MM.1S (cell line): ENCODE measurements around the gene CLASP1.

Experiments
- DNase-seq: peaks from one replicate; pipeline ENCODE4 v3.0.0-alpha.2; 2015
- H2AFZ ChIP-seq: fragments of 300-600 bp; sonication (generic); 2 replicates; pipeline ENCODE4 v1.6.0; 2016; ENCODE audit warnings: antibody characterized with exemption, low read length
- H3F3A ChIP-seq: fragments of 300-600 bp; sonication (generic); 2 replicates; pipeline ENCODE4 v1.6.1; 2016; ENCODE audit warnings: mild to moderate bottlenecking, antibody characterized with exemption, low read length, moderate library complexity, mixed read lengths; ENCODE audit not compliant: insufficient read depth
- H3K27ac ChIP-seq: fragments of 300-600 bp; sonication (generic); 2 replicates; pipeline ENCODE4 v1.5.1; 2016; ENCODE audit warnings: mild to moderate bottlenecking, low read length
- H3K27me3 ChIP-seq: fragments of 300-600 bp; sonication (generic); replicated peaks from 2 replicates; pipeline ENCODE4 v1.6.0; 2016; ENCODE audit warnings: low read length; ENCODE audit not compliant: insufficient read depth
- H3K36me3 ChIP-seq: fragments of 300-600 bp; sonication (generic); replicated peaks from 2 replicates; pipeline ENCODE4 v1.6.1; 2016; ENCODE audit warnings: mild to moderate bottlenecking, low read length, mixed read lengths; ENCODE audit not compliant: insufficient read depth
- H3K4me1 ChIP-seq: fragments of 300-600 bp; sonication (generic); 2 replicates; pipeline ENCODE4 v1.6.1; 2016; ENCODE audit warnings: low read length, mixed read lengths
- H3K4me2 ChIP-seq: fragments of 300-600 bp; sonication (generic); 2 replicates; pipeline ENCODE4 v1.6.0; 2016; ENCODE audit warnings: low read depth, low read length
- H3K4me3 ChIP-seq: fragments of 300-600 bp; sonication (generic); 2 replicates; pipeline ENCODE4 v1.5.1; 2016; ENCODE audit warnings: low read length, mixed read lengths
- H3K79me2 ChIP-seq: fragments of 300-600 bp; sonication (generic); 2 replicates; pipeline ENCODE4 v1.6.1; 2016; ENCODE audit warnings: mixed run types, low read length, mixed read lengths
- H3K9ac ChIP-seq: fragments of 300-600 bp; sonication (generic); 2 replicates; pipeline ENCODE4 v1.6.1; 2016; ENCODE audit warnings: low read length, mixed read lengths
- H3K9me2 ChIP-seq: fragments of 300-600 bp; sonication (generic); replicated peaks from 2 replicates; pipeline ENCODE4 v1.6.1; 2016; ENCODE audit warnings: mild to moderate bottlenecking, low read length, mixed read lengths; ENCODE audit not compliant: insufficient read depth
- H3K9me3 ChIP-seq: fragments of 300-600 bp; sonication (generic); replicated peaks from 2 replicates; pipeline ENCODE4 v1.6.1; 2016; ENCODE audit warnings: mild to moderate bottlenecking, low read length, mixed read lengths; ENCODE audit not compliant: insufficient read depth
- H4K20me1 ChIP-seq: fragments of 300-600 bp; sonication (generic); 2 replicates; pipeline ENCODE4 v1.6.1; 2016; ENCODE audit warnings: mild to moderate bottlenecking, low read length, moderate library complexity, mixed read lengths; ENCODE audit not compliant: insufficient read depth
- EZH2 ChIP-seq: fragments of 300-600 bp; sonication (generic); optimal IDR thresholded peaks from 2 replicates; pipeline ENCODE3; 2017; ENCODE audit warnings: low read depth, mild to moderate bottlenecking, antibody characterized with exemption, low read length, mixed read lengths
- EZH2phosphoT487 ChIP-seq: fragments of 300-600 bp; sonication (generic); IDR thresholded peaks from 2 replicates; pipeline ENCODE4 v1.6.1; 2018; ENCODE audit warnings: antibody characterized with exemption, low read length
- TF ChIP-seq, protein P1 (sequence below): fragments of 300-600 bp; sonication (generic); IDR thresholded peaks from 2 replicates; pipeline ENCODE4 v1.5.1; 2016; ENCODE audit warnings: antibody characterized with exemption, low read length, mixed read lengths

CLASP1 gene

DNA sequence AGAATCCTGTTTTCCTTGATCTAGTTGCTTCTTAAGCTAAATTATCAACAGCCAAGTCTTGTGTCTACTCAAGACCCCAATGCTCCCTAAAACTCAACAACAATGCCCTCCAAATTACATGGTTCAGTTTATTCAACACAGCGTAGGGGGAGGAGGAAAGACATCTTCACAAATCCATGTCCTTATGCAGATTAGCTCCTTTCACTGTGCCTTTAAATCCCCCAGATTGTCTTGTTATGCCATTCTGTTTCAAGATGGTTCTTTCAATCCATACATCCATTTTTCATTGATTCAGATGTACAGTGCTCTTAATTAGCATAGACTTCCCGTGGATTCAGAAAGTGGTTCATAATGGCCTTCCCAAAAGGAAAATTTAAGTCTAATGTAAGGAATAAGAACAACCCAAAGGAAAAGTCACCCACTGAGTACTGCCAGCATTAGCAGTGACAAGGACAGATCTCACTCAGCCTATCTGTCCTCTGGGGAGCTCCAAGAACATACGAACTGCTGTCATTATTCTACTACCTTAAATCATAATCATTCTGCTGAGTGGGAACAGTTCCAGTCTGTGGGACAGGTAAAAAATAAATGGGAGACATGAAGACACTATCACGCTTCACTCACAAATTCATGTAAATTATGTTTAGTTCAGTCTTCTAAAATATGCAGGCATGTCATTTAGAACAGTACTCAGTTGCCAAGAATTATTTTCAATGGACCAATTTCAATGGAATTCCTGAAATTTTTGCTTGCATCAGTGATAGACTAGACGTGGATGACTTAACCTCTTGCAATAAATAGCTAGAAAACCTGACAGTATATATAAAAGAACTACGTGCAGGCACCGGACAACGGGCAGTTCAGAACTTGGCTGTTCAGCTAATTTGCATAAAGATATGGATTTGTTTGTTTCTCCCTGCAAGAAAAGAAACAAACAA, 177.5 kb downstream of the CLASP1 start:
- Histone ChIP-seq H2AFZ (no peak overlapping the region), H3F3A (no peaks in the 10 kb centered on the region), H3K36me3 (no peaks in the 10 kb centered on the region), H3K9me2 (no peaks in the 10 kb centered on the region), H4K20me1 (no peaks in the 10 kb centered on the region), H3K4me1 (no peaks in the 10 kb centered on the region), H3K27ac (no peak overlapping the region), H3K9me3 (no peaks in the 10 kb centered on the region), H3K4me3 (no peak overlapping the region), H3K9ac (no peak overlapping the region), H3K79me2 (peaks cover 26% of the 10 kb centered on the region), H3K4me2 (no peak overlapping the region), H3K27me3 (no peaks in the 10 kb centered on the region)
- no peak for DNase-seq
- no peak for TF ChIP-seq EZH2phosphoT487
- TF ChIP-seq, protein P1, sequence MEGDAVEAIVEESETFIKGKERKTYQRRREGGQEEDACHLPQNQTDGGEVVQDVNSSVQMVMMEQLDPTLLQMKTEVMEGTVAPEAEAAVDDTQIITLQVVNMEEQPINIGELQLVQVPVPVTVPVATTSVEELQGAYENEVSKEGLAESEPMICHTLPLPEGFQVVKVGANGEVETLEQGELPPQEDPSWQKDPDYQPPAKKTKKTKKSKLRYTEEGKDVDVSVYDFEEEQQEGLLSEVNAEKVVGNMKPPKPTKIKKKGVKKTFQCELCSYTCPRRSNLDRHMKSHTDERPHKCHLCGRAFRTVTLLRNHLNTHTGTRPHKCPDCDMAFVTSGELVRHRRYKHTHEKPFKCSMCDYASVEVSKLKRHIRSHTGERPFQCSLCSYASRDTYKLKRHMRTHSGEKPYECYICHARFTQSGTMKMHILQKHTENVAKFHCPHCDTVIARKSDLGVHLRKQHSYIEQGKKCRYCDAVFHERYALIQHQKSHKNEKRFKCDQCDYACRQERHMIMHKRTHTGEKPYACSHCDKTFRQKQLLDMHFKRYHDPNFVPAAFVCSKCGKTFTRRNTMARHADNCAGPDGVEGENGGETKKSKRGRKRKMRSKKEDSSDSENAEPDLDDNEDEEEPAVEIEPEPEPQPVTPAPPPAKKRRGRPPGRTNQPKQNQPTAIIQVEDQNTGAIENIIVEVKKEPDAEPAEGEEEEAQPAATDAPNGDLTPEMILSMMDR = no peak
- TF ChIP-seq EZH2 = no peak

DNA sequence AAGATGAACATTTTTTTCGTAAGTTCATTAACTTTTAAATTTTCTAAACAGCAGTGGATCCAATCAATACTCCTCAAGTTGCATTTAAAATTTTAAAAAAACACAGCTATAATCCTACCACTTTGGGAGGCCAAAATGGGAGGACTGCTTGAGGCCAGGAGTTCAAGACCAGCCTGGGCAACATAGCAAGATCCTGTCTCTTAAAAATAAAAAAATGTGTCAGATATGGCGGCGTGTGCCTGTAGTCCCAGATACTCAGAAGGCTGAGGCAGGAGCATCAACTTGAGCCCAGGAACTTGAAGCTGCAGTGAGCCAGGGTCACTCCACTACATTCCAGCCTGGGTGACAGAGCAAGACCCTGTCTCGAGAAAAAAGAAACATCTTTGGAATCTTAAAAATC, 178.3 kb downstream of the CLASP1 start:
- Histone ChIP-seq H3K27ac (no peak overlapping the region), H3K4me3 (no peak overlapping the region), H3K36me3 (no peaks in the 10 kb centered on the region)

DNA sequence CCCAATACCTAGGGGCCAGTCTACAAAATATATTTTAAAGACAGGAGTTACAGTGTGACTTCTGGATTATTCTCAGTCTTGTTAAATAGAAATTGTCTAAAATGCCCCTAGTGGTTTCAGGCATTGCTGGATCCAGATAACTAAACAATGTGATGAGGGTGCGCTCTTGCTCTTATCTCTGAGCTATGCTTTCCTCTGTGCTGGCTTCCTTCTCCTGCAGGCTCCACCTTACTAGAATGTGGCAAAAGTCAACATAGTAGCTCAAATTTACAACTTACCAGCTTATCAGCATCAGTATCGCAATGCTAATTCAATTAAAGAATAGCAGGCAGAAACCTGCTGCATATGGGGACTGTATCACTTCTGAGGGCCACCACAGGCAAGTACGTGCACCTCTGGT, 179.9 kb downstream of the CLASP1 start:
- DNase-seq = no peak
- no peaks in the 10 kb centered on the region for H3K4me1 ChIP-seq
- H3K9me2 ChIP-seq = no peaks in the 10 kb centered on the region
- H3K9me3 ChIP-seq = no peaks in the 10 kb centered on the region
- H2AFZ ChIP-seq = no peak overlapping the region
- no peaks in the 10 kb centered on the region for H3K27me3 ChIP-seq
- H3K4me3 ChIP-seq = no peak overlapping the region
- H3K27ac ChIP-seq = no peak overlapping the region
- H3K4me2 ChIP-seq = no peak overlapping the region
- peaks cover 7% of the 10 kb centered on the region; the same call in 1 of the 2 replicates for H3K79me2 ChIP-seq
- no peaks in the 10 kb centered on the region for H4K20me1 ChIP-seq
- H3K9ac ChIP-seq = no peak overlapping the region
- no peaks in the 10 kb centered on the region for H3K36me3 ChIP-seq
- TF ChIP-seq EZH2 = no peak
- TF ChIP-seq EZH2phosphoT487 = no peak
- H3F3A ChIP-seq = no peaks in the 10 kb centered on the region

More for the DNA sequence above, 178.3 kb downstream of the CLASP1 start:
- no peaks in the 10 kb centered on the region for H4K20me1 ChIP-seq
- TF ChIP-seq, protein P1 = no peak
- TF ChIP-seq EZH2 = no peak
- no peak for TF ChIP-seq EZH2phosphoT487
- no peak for DNase-seq
- H3K4me1 ChIP-seq = no peaks in the 10 kb centered on the region
- H3F3A ChIP-seq = no peaks in the 10 kb centered on the region
- H3K27me3 ChIP-seq = no peaks in the 10 kb centered on the region
- H3K9me3 ChIP-seq = no peaks in the 10 kb centered on the region
- H3K9me2 ChIP-seq = no peaks in the 10 kb centered on the region
- H3K4me2 ChIP-seq = no peak overlapping the region
- no peak overlapping the region for H3K9ac ChIP-seq
- H2AFZ ChIP-seq = no peak overlapping the region
- peaks cover 18% of the 10 kb centered on the region; the same call in 1 of the 2 replicates for H3K79me2 ChIP-seq

DNA sequence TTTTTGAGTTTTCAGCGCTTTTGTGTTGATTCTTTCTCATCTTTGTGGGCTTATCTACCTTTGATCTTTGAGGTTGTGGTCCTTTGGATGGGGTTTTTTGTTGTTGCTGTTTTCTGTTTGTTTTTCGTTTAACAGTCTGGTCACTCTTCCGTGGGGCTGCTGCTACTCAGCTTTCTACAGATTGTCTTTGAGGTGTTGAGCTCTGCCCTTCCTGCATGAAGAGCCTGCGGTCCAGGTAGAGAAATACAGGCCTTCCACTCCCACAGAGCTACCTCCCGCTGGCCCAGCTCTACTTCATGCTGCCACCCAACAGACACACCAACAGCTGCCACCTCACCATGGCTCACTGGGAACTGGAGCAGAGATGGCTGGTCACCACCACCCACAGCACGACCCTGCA, 180.3 kb downstream of the CLASP1 start:
- no peak for DNase-seq
- no peaks in the 10 kb centered on the region for H4K20me1 ChIP-seq
- no peak overlapping the region for H3K4me3 ChIP-seq
- no peak overlapping the region for H3K27ac ChIP-seq
- TF ChIP-seq EZH2phosphoT487 = no peak
- no peak for TF ChIP-seq EZH2
- TF ChIP-seq, protein P1 = no peak
- no peaks in the 10 kb centered on the region for H3K9me2 ChIP-seq
- H3K27me3 ChIP-seq = no peaks in the 10 kb centered on the region
- no peak overlapping the region for H3K4me2 ChIP-seq
- H3K36me3 ChIP-seq = no peaks in the 10 kb centered on the region
- no peak overlapping the region for H3K9ac ChIP-seq
- H3K79me2 ChIP-seq = peaks cover 7% of the 10 kb centered on the region; the same call in 1 of the 2 replicates
- no peaks in the 10 kb centered on the region for H3K9me3 ChIP-seq
- H2AFZ ChIP-seq = no peak overlapping the region
- no peaks in the 10 kb centered on the region for H3F3A ChIP-seq
- H3K4me1 ChIP-seq = no peaks in the 10 kb centered on the region
